ENCODE data around the gene PDZD4.

Gene PDZD4

DNA sequence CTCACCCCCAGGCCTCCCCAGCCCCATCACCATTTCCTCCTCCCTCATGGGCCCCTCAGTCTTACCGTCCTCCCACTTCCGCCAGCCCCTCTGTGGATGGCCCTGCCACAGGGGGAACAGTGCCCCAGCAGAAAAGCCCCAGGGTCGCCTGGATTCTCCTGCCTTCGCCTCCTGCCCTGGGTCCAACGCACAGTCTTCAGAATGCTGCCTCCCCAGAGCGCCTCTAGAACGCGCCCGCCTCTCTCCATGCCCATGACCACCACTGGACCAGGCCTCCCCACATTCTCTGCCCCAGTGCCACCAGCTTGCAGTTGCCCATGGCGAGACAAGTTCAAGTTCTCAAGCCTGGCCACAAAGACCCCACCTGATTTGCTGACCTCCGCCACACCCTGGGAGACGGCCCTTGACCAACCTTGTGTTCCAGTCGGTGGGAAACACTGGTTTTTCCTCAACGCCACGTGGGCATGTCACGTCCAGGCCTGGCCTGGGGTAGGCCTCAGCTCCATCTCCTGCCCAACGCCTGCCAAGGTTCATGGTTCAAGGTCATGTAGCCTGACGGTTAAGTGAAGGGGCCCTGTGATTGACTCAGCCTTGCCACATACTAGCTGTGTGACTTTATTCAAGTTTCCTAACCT, 66.9 kb downstream of the PDZD4 start:
- Histone ChIP-seq H3K9me3 (no peaks in the 10 kb centered on the region), H3K4me3 (ENCODE audit: low read depth in 1 of 2, low read length in 1 of 2) (no peak overlapping the region), H3K4me1 (ENCODE audit: control insufficient read depth in 1 of 2, insufficient read depth in 1 of 2, low read depth in 1 of 2, low read length in 1 of 2) (no peaks in the 10 kb centered on the region), H3K27me3 (peaks cover 25% of the 10 kb centered on the region), H3K27ac (no peak overlapping the region), H3K36me3 (no peaks in the 10 kb centered on the region)
- no peak for TF ChIP-seq CTCF (IDR thresholded peaks at IDR 0.05)

DNA sequence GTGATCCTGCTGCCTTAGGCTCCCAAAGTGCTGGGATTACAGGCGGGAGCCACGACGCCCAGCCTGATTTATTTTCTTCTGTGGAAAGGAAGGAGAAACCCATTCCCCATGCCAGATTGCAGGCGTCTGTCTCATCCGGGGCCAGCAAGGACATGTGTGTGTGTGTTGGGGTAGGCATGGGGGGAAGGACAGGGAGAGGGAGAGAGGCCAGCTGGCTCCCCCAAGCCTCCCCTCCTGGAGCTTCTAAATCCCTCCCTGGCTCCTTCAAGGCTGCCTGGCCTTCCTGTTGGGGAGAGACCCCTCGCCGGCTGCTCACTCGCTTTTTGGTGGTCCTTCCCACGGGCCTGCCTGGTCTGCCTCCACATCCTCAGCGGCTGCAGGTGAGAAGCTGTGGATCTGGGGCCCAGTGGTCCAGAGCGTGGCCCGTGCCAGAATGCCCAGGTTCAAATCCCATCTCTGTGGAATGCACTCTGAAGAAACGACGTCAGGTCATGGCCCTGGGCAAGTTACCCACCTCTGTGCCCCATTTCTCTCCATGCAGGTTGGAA, 67.6 kb downstream of the PDZD4 start:
- no peak for TF ChIP-seq CTCF (IDR thresholded peaks at IDR 0.05)
- Histone ChIP-seq H3K4me1 (ENCODE audit: control insufficient read depth in 1 of 2, insufficient read depth in 1 of 2, low read depth in 1 of 2, low read length in 1 of 2) (no peaks in the 10 kb centered on the region), H3K4me3 (ENCODE audit: low read depth in 1 of 2, low read length in 1 of 2) (no peak overlapping the region), H3K9me3 (no peaks in the 10 kb centered on the region), H3K27me3 (peaks cover 25% of the 10 kb centered on the region), H3K27ac (no peak overlapping the region), H3K36me3 (no peaks in the 10 kb centered on the region)

DNA sequence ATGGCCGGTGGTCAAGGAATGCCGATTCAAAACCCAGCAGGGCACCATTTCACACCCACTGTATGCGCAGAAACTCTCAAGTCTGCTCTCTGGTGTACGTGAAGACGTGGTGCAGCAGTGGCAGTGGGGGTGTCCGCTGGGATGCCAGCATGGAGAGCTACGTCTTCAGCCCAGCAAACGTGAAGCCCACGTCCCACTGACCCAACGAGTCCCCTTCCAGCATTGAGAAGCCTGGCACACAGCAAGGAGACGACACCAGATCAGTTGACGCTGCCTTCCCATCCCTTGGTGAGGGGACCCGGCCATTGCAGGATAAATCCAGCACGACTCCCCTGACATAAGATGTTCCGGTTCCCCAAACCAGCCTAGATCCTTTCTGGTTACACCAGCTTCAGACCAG, 68.5 kb downstream of the PDZD4 start:
- Histone ChIP-seq H3K4me3 (ENCODE audit: low read depth in 1 of 2, low read length in 1 of 2) (no peak overlapping the region), H3K4me1 (ENCODE audit: control insufficient read depth in 1 of 2, insufficient read depth in 1 of 2, low read depth in 1 of 2, low read length in 1 of 2) (no peaks in the 10 kb centered on the region), H3K9me3 (no peaks in the 10 kb centered on the region), H3K36me3 (no peaks in the 10 kb centered on the region), H3K27me3 (peaks cover 24% of the 10 kb centered on the region), H3K27ac (no peak overlapping the region)
- TF ChIP-seq CTCF (IDR thresholded peaks at IDR 0.05): no peak

DNA sequence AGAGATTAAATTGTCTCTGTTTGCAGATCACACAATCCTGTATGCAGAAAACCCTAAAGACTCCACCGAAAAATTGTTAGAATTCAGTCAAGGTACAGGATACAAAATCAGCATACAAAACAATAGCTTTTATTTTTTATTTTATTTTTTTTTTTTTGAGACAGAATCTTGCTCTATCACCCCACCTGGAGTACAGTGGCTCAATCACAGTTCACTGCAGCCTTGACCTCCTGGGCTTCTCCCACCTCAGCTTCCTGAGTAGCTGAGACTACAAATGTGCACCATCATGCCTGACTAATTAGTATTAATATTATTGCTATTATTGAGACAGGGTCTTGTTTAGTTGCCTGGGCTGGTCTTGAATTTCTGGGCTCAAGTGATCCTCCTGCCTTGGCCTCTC, 75.2 kb downstream of the PDZD4 start:
- H3K27me3 ChIP-seq: no peaks in the 10 kb centered on the region
- no peak overlapping the region for H3K4me3 ChIP-seq (ENCODE audit: low read depth in 1 of 2, low read length in 1 of 2)
- no peaks in the 10 kb centered on the region for H3K9me3 ChIP-seq
- no peak for TF ChIP-seq CTCF (IDR thresholded peaks at IDR 0.05)
- no peaks in the 10 kb centered on the region for H3K36me3 ChIP-seq
- H3K27ac ChIP-seq: no peak overlapping the region
- H3K4me1 ChIP-seq (ENCODE audit: control insufficient read depth in 1 of 2, insufficient read depth in 1 of 2, low read depth in 1 of 2, low read length in 1 of 2): no peaks in the 10 kb centered on the region

Measured in neutrophil (primary cell).